ENCODE measurements around the gene SKAP2.

SKAP2 gene

DNA sequence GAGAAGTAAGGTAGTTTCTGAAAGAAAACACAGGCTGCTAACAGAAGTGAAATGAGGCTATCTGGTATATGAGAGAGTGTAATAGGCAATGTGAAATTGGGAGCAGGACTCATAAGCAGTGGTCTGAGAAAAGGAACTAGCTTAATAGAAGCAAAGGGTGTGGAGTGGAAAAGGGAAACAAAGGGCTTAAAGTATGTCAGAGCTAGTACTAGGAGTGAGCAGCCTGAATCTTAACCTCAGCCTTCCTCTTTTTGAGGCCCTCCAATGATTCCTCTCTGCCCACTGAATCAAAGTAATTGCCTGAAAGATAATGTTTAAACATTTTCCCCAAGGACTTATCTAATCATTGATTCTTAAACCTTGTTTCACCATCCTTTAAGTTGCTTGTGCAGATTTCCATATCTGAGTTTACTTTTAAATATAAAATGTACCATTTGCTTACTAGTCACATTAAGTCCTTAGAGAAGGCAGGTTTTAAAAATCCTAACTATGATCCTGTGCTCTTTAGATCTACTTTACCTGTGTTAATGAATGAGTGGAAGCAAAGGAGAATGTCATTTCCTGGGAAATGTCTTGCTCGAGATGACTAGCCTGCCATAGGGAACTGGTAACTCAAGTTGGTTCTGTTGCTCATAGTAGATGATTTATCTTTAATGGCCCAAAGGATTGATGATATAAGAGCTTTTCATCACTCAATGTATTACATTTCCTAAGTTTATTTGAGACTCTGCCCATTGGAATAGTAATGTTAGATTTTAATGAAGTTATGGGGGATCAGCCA, 155.0 kb downstream of the SKAP2 start:
- Histone ChIP-seq H3K36me3 (ENCODE audit: control insufficient read depth in 2 of 2, insufficient read depth in 1 of 2, low read length in 2 of 2) (no peaks in the 10 kb centered on the region), H3K9me3 (ENCODE audit: control insufficient read depth, insufficient read depth, low read depth, low read length) (no peaks in the 10 kb centered on the region), H3K4me3 (ENCODE audit: low read depth, low read length) (no peak overlapping the region), H3K4me1 (ENCODE audit: control insufficient read depth, insufficient read depth, low read length) (peaks cover 9% of the 10 kb centered on the region), H3K27ac (ENCODE audit: extremely low read depth, low read depth, low read length) (no peak overlapping the region)
- ChIA-PET POLR2A (no interaction called here), CTCF (interaction anchor here (1.1 kb wide), 1 partner anchor 817 kb away, joined by 3 read pairs; no protein-coding TSS in a partner anchor)
- TF ChIP-seq ZNF423 (tag by site-specific recombination; IDR thresholded peaks at IDR 0.05) = no peak
- TF ChIP-seq ZXDB (tag by site-specific recombination; IDR thresholded peaks at IDR 0.05) = no peak
- no peak for TF ChIP-seq HOXD13 (CRISPR knock-in tag; IDR thresholded peaks at IDR 0.05; ENCODE audit: borderline replicate concordance)
- TF ChIP-seq, protein P1, sequence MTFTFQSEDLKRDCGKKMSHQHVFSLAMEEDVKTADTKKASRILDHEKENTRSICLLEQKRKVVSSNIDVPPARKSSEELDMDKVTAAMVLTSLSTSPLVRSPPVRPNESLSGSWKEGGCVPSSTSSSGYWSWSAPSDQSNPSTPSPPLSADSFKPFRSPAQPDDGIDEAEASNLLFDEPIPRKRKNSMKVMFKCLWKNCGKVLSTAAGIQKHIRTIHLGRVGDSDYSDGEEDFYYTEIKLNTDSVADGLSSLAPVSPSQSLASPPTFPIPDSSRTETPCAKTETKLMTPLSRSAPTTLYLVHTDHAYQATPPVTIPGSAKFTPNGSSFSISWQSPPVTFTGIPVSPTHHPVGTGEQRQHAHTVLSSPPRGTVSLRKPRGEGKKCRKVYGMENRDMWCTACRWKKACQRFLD (tag by site-specific recombination; IDR thresholded peaks at IDR 0.05) = no peak
- TF ChIP-seq, protein P2, sequence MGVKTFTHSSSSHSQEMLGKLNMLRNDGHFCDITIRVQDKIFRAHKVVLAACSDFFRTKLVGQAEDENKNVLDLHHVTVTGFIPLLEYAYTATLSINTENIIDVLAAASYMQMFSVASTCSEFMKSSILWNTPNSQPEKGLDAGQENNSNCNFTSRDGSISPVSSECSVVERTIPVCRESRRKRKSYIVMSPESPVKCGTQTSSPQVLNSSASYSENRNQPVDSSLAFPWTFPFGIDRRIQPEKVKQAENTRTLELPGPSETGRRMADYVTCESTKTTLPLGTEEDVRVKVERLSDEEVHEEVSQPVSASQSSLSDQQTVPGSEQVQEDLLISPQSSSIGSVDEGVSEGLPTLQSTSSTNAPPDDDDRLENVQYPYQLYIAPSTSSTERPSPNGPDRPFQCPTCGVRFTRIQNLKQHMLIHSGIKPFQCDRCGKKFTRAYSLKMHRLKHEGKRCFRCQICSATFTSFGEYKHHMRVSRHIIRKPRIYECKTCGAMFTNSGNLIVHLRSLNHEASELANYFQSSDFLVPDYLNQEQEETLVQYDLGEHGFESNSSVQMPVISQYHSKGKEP (tag by site-specific recombination; IDR thresholded peaks at IDR 0.05) = no peak
- TF ChIP-seq OSR2 (tag by site-specific recombination; IDR thresholded peaks at IDR 0.05) = no peak
- TF ChIP-seq ZBTB7A (tag by site-specific recombination; IDR thresholded peaks at IDR 0.05; ENCODE audit: low read depth) = no peak
- TF ChIP-seq ZBTB21 (tag by site-specific recombination; IDR thresholded peaks at IDR 0.05) = no peak
- no peak for TF ChIP-seq ZNF571 (tag by site-specific recombination; IDR thresholded peaks at IDR 0.05)
- TF ChIP-seq GFI1B (tag by site-specific recombination; IDR thresholded peaks at IDR 0.05) = no peak
- TF ChIP-seq ZNF140 (tag by site-specific recombination; IDR thresholded peaks at IDR 0.05) = no peak
- TF ChIP-seq, protein P3, sequence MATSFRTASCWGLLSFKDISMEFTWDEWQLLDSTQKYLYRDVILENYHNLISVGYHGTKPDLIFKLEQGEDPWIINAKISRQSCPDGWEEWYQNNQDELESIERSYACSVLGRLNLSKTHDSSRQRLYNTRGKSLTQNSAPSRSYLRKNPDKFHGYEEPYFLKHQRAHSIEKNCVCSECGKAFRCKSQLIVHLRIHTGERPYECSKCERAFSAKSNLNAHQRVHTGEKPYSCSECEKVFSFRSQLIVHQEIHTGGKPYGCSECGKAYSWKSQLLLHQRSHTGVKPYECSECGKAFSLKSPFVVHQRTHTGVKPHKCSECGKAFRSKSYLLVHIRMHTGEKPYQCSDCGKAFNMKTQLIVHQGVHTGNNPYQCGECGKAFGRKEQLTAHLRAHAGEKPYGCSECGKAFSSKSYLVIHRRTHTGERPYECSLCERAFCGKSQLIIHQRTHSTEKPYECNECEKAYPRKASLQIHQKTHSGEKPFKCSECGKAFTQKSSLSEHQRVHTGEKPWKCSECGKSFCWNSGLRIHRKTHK (tag by site-specific recombination; IDR thresholded peaks at IDR 0.05) = no peak
- TF ChIP-seq ZNF585B (tag by site-specific recombination; IDR thresholded peaks at IDR 0.05) = no peak
- TF ChIP-seq, protein P4, sequence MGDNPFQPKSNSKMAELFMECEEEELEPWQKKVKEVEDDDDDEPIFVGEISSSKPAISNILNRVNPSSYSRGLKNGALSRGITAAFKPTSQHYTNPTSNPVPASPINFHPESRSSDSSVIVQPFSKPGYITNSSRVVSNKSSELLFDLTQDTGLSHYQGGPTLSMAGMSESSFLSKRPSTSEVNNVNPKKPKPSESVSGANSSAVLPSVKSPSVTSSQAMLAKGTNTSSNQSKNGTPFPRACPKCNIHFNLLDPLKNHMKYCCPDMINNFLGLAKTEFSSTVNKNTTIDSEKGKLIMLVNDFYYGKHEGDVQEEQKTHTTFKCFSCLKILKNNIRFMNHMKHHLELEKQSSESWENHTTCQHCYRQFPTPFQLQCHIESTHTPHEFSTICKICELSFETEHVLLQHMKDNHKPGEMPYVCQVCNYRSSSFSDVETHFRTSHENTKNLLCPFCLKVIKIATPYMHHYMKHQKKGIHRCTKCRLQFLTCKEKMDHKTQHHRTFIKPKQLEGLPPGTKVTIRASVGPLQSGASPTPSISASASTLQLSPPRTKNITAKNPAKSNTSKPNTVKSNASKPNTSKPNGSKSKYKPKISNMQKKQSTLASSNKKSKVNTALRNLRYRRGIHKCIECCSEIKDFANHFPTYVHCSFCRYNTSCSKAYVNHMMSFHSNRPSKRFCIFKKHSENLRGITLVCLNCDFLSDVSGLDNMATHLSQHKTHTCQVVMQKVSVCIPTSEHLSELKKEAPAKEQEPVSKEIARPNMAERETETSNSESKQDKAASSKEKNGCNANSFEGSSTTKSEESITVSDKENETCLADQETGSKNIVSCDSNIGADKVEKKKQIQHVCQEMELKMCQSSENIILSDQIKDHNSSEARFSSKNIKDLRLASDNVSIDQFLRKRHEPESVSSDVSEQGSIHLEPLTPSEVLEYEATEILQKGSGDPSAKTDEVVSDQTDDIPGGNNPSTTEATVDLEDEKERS (tag by site-specific recombination; IDR thresholded peaks at IDR 0.05) = no peak
- no peak for TF ChIP-seq ZNF623 (tag by site-specific recombination; IDR thresholded peaks at IDR 0.05)
- no peak for TF ChIP-seq SALL2 (tag by site-specific recombination; IDR thresholded peaks at IDR 0.05; ENCODE audit: borderline replicate concordance)
- no peak for TF ChIP-seq ZNF394 (tag by site-specific recombination; IDR thresholded peaks at IDR 0.05; ENCODE audit: borderline replicate concordance)
- no peak for TF ChIP-seq ZNF530 (tag by site-specific recombination; IDR thresholded peaks at IDR 0.05; ENCODE audit: low read depth)
- no peak for TF ChIP-seq ZNF433 (tag by site-specific recombination; IDR thresholded peaks at IDR 0.05; ENCODE audit: low read depth)
- TF ChIP-seq ZNF529 (tag by site-specific recombination; IDR thresholded peaks at IDR 0.05; ENCODE audit: insufficient replicate concordance) = no peak
